T-cell (primary cell): ENCODE data around the gene RASSF8. TPM values are rescaled to one million over a fixed set of nuclear protein-coding genes. Genes with fewer than 3 reads are reported as not detected.
A peak's percentile ranks its signal among the peaks of the same experiment; 100 is the strongest.

ENCODE experiments used
- ATAC-seq, 4 experiments: fragments of 200-7000 bp in 3 of 4; fragments of 150-1000 bp in 1 of 4; cut with Tn5 transposase; replicated peaks in 1 of 4; 1 replicate in 3 of 4; 2 replicates in 1 of 4; pipeline ENCODE4 v1.10.0; 2021; ENCODE audit warnings: moderate library complexity in 3 of 4, mild to moderate bottlenecking in 2 of 4, moderate number of reproducible peaks in 1 of 4
- CTCF ChIA-PET, 2 donors: fragments of 300-600 bp; sonication (Branson Sonifier 250); formaldehyde crosslinking; loops; one replicate each; lab custom pipeline; 2022; ENCODE audit warnings: antibody characterized with exemption in 2 of 2; lab: Charles Lee
- POLR2A ChIA-PET, 2 donors: fragments of 300-600 bp; sonication (Branson Sonifier 250); formaldehyde crosslinking; loops; one replicate each; lab custom pipeline; 2022; ENCODE audit warnings: antibody characterized with exemption in 2 of 2; lab: Charles Lee
- DNase-seq, 35 experiments: peaks; one replicate each; pipeline versions ENCODE4 v3.0.0 to v3.0.0-alpha.2; 2013 to 2023
- H3K27ac ChIP-seq: one replicate; pipeline ENCODE4 v1.5.1; 2013; ENCODE audit warnings: low read length
- H3K27me3 ChIP-seq, 2 experiments: replicated peaks in 1 of 2; 1 replicate in 1 of 2; 2 replicates in 1 of 2; pipeline versions ENCODE4 v1.6.1 to v1.7.0; 2013; ENCODE audit warnings: low read length in 1 of 2, mixed read lengths in 1 of 2; ENCODE audit not compliant: control insufficient read depth in 2 of 2, insufficient read depth in 2 of 2; ENCODE audit errors: extremely low read depth in 1 of 2
- H3K36me3 ChIP-seq, 2 donors: 1 replicate in 1 of 2; 2 replicates in 1 of 2; pipeline versions ENCODE4 v1.6.1 to v1.7.0; 2013; ENCODE audit warnings: low read length in 1 of 2; ENCODE audit not compliant: control insufficient read depth in 2 of 2, insufficient read depth in 1 of 2; ENCODE audit errors: extremely low read depth in 1 of 2
- H3K4me1 ChIP-seq, 2 experiments: 1 replicate in 1 of 2; 2 replicates in 1 of 2; pipeline versions ENCODE4 v1.6.1 to v1.7.0; 2013; ENCODE audit warnings: low read length in 2 of 2, mixed read lengths in 1 of 2; ENCODE audit not compliant: insufficient read depth in 2 of 2, control insufficient read depth in 1 of 2; ENCODE audit errors: extremely low read depth in 1 of 2
- H3K4me3 ChIP-seq, 2 donors: 1 replicate in 1 of 2; 2 replicates in 1 of 2; pipeline versions ENCODE4 v1.5.1 to v1.7.0; 2013; ENCODE audit warnings: mild to moderate bottlenecking in 2 of 2, low read length in 1 of 2, moderate library complexity in 1 of 2; ENCODE audit not compliant: control insufficient read depth in 1 of 2; ENCODE audit errors: extremely low read depth in 1 of 2
- H3K9me3 ChIP-seq: 2 replicates; pipeline ENCODE4 v1.7.0; 2013
- H3K27ac Mint-ChIP-seq, 2 donors: one replicate each; pipeline ENCODE4 v1.8.0; 2020 to 2021; ENCODE audit warnings: mild to moderate bottlenecking in 2 of 2, mixed read lengths in 2 of 2
- H3K27me3 Mint-ChIP-seq, 2 donors: one replicate each; pipeline ENCODE4 v1.8.0; 2021 to 2022; ENCODE audit warnings: mixed read lengths in 2 of 2
- H3K36me3 Mint-ChIP-seq: one replicate; pipeline ENCODE4 v1.8.0; 2021; ENCODE audit warnings: mixed read lengths
- H3K4me1 Mint-ChIP-seq, 3 donors: one replicate each; pipeline ENCODE4 v1.8.0; 2020 to 2022; ENCODE audit warnings: mixed read lengths in 3 of 3, mild to moderate bottlenecking in 1 of 3
- H3K4me3 Mint-ChIP-seq, 3 donors: one replicate each; pipeline ENCODE4 v1.8.0; 2020 to 2022; ENCODE audit warnings: mild to moderate bottlenecking in 3 of 3, mixed read lengths in 3 of 3, moderate library complexity in 3 of 3
- H3K9me3 Mint-ChIP-seq, 3 donors: one replicate each; pipeline ENCODE4 v1.8.0; 2020 to 2022; ENCODE audit warnings: mixed read lengths in 3 of 3
- WGBS: methylation state at CpG from one replicate; pipeline ENCODE4 v1.1.5; 2013; ENCODE audit warnings: missing lambda C conversion rate; ENCODE audit not compliant: insufficient coverage; 5-methylcytosine and 5-hydroxymethylcytosine counted together
- total RNA-seq, 35 experiments: library from RNA in 6 of 35; stranded (reverse) in 6 of 35; fragments of 120-200 nt in 1 of 35; gene quantifications; one replicate each; pipeline versions ENCODE4 v1.2.1 to v1.2.4 and lab custom pipeline; 2013 to 2026

RASSF8 gene
- total RNA-seq (under 1 TPM in 4 of 5 donors, not detected in 1; 0.50 to 0.98 (median 0.73) TPM), total RNA-seq (lab: John Stamatoyannopoulos, UW) (0 to 1.9 (median 0.45) reads per million in 29 experiments)
- 0.26 TPM for total RNA-seq (2013)

- ChIA-PET CTCF (no interaction called here), POLR2A (no interaction called here)
- peaks cover 4 to 11% of the 10 kb centered on the region in 2 experiments for H3K4me1 ChIP-seq
- no peaks in the 10 kb centered on the region for H3K36me3 ChIP-seq
- H3K27me3 Mint-ChIP-seq = peaks cover 30 to 65% of the 10 kb centered on the region in 2 donors
- WGBS = under 1% methylated on average over 113 of the region's 113 CpGs
- no peaks in the 10 kb centered on the region for H3K9me3 ChIP-seq
- H3K36me3 Mint-ChIP-seq = no peaks in the 10 kb centered on the region
- H3K27me3 ChIP-seq = peaks cover 5 to 20% of the 10 kb centered on the region in 2 experiments
- H3K27ac ChIP-seq = no peak within 1 kb of the TSS
- H3K9me3 Mint-ChIP-seq = no peaks in the 10 kb centered on the region
- no peak within 1 kb of the TSS for H3K27ac Mint-ChIP-seq
- no peak for DNase-seq
- peak within 1 kb of the TSS in 1 of 2 donors; percentile 86 for H3K4me3 ChIP-seq
- H3K4me3 Mint-ChIP-seq = peak within 1 kb of the TSS; percentile 66 to 89 (median 72)
- peaks cover 17 to 19% (median 19%) of the 10 kb centered on the region in 3 donors for H3K4me1 Mint-ChIP-seq
- peak; percentile 47 to 67 (median 58) for ATAC-seq
These were observed at the start of gene RASSF8 for GRCh38 chr12:25958428-25959070. TSS of gene RASSF8 (plus strand) at chr12:25958682. CDS start at chr12:26055344, 96,662 bp downstream.

GRCh38 chr12:25914551-25914950 is 43.9 kb upstream of the RASSF8 start:
- Mint-ChIP-seq H3K4me3 (no peak overlapping the region), H3K4me1 (no peaks in the 10 kb centered on the region), H3K9me3 (no peaks in the 10 kb centered on the region), H3K27ac (no peak overlapping the region), H3K36me3 (no peaks in the 10 kb centered on the region), H3K27me3 (peaks cover 0 to 6% of the 10 kb centered on the region in 2 donors)
- no peak for DNase-seq
- WGBS = no CpG with 5 or more reads among the region's 2 CpGs
- no peak overlapping the region for H3K27ac ChIP-seq
- H3K9me3 ChIP-seq = no peaks in the 10 kb centered on the region
- CTCF ChIA-PET = no interaction called here
- no peak for ATAC-seq
- H3K4me1 ChIP-seq = no peaks in the 10 kb centered on the region
- no peaks in the 10 kb centered on the region for H3K27me3 ChIP-seq
- POLR2A ChIA-PET = no interaction called here
- no peaks in the 10 kb centered on the region for H3K36me3 ChIP-seq
- H3K4me3 ChIP-seq = no peak overlapping the region

GRCh38 chr12:25924491-25925001 is 33.9 kb upstream of the RASSF8 start:
- H3K4me1 ChIP-seq = no peaks in the 10 kb centered on the region
- no peaks in the 10 kb centered on the region for H3K36me3 Mint-ChIP-seq
- H3K4me1 Mint-ChIP-seq = no peaks in the 10 kb centered on the region
- no peaks in the 10 kb centered on the region for H3K36me3 ChIP-seq
- CTCF ChIA-PET = interaction anchor here in 1 of 2 donors (0.6 kb wide), 1 partner anchor 18 kb away, joined by 3 read pairs; no protein-coding TSS in a partner anchor
- H3K27ac Mint-ChIP-seq = no peak overlapping the region
- H3K27me3 ChIP-seq = no peaks in the 10 kb centered on the region
- POLR2A ChIA-PET = interaction anchor here in 1 of 2 donors (0.7 kb wide), 1 partner anchor 514 kb away, joined by 3 read pairs; no protein-coding TSS in a partner anchor
- DNase-seq (no peak), ATAC-seq (no peak)
- no peaks in the 10 kb centered on the region for H3K9me3 ChIP-seq
- H3K4me3 ChIP-seq = no peak overlapping the region
- H3K27ac ChIP-seq = no peak overlapping the region
- H3K9me3 Mint-ChIP-seq = no peaks in the 10 kb centered on the region
- WGBS = 61% methylated on average over 4 of the region's 7 CpGs
- H3K27me3 Mint-ChIP-seq = no peaks in the 10 kb centered on the region
- no peak overlapping the region for H3K4me3 Mint-ChIP-seq

GRCh38 chr12:25925064-25925463 is 33.4 kb upstream of the RASSF8 start:
- Histone ChIP-seq H3K4me1 (no peaks in the 10 kb centered on the region), H3K27me3 (no peaks in the 10 kb centered on the region), H3K36me3 (no peaks in the 10 kb centered on the region), H3K9me3 (no peaks in the 10 kb centered on the region), H3K4me3 (no peak overlapping the region), H3K27ac (no peak overlapping the region)
- POLR2A ChIA-PET = interaction anchor here in 1 of 2 donors (0.7 kb wide), 1 partner anchor 515 kb away, joined by 3 read pairs; no protein-coding TSS in a partner anchor
- WGBS = 50% methylated on average over 1 of the region's 7 CpGs
- no peaks in the 10 kb centered on the region for H3K9me3 Mint-ChIP-seq
- no peak overlapping the region for H3K4me3 Mint-ChIP-seq
- ATAC-seq (no peak), DNase-seq (no peak)
- H3K27ac Mint-ChIP-seq = no peak overlapping the region
- H3K36me3 Mint-ChIP-seq = no peaks in the 10 kb centered on the region
- no peaks in the 10 kb centered on the region for H3K4me1 Mint-ChIP-seq
- CTCF ChIA-PET = no interaction called here
- H3K27me3 Mint-ChIP-seq = no peaks in the 10 kb centered on the region

- ChIA-PET CTCF (no interaction called here), POLR2A (no interaction called here)
- no peaks in the 10 kb centered on the region for H3K36me3 Mint-ChIP-seq
- H3K9me3 Mint-ChIP-seq = no peaks in the 10 kb centered on the region
- no peak for DNase-seq
- ATAC-seq = no peak
- no CpG with 5 or more reads among the region's 5 CpGs for WGBS
- no peaks in the 10 kb centered on the region for H3K9me3 ChIP-seq
- H3K27ac ChIP-seq = no peak overlapping the region
- no peaks in the 10 kb centered on the region for H3K4me1 ChIP-seq
- no peak overlapping the region for H3K4me3 ChIP-seq
- H3K27me3 Mint-ChIP-seq = no peaks in the 10 kb centered on the region
- no peak overlapping the region for H3K4me3 Mint-ChIP-seq
- H3K27ac Mint-ChIP-seq = no peak overlapping the region
- H3K36me3 ChIP-seq = no peaks in the 10 kb centered on the region
- no peaks in the 10 kb centered on the region for H3K4me1 Mint-ChIP-seq
- no peaks in the 10 kb centered on the region for H3K27me3 ChIP-seq
These were observed 31.9 kb upstream of the RASSF8 start for GRCh38 chr12:25926536-25926935.

GRCh38 chr12:25929142-25929541 is 29.3 kb upstream of the RASSF8 start:
- Histone ChIP-seq H3K36me3 (no peaks in the 10 kb centered on the region), H3K27me3 (no peaks in the 10 kb centered on the region), H3K4me3 (no peak overlapping the region), H3K27ac (no peak overlapping the region), H3K4me1 (no peaks in the 10 kb centered on the region), H3K9me3 (no peaks in the 10 kb centered on the region)
- H3K36me3 Mint-ChIP-seq = no peaks in the 10 kb centered on the region
- H3K27ac Mint-ChIP-seq = no peak overlapping the region
- ChIA-PET POLR2A (no interaction called here), CTCF (interaction anchor here in 1 of 2 donors (0.7 kb wide), 1 partner anchor 529 kb away, joined by 3 read pairs; no protein-coding TSS in a partner anchor)
- no peak for DNase-seq
- H3K4me3 Mint-ChIP-seq = no peak overlapping the region
- H3K9me3 Mint-ChIP-seq = no peaks in the 10 kb centered on the region
- no peaks in the 10 kb centered on the region for H3K4me1 Mint-ChIP-seq
- peaks cover 0 to 3% of the 10 kb centered on the region in 2 donors for H3K27me3 Mint-ChIP-seq
- 92% methylated on average over 1 of the region's 1 CpG for WGBS
- ATAC-seq = no peak
